GM23248 (cell line): ENCODE results near the gene CRTAC1. TPM values are rescaled to one million over a fixed set of nuclear protein-coding genes. Genes with fewer than 3 reads are reported as not detected.

ENCODE experiments used
- DNase-seq: peaks from one replicate; pipeline ENCODE4 v3.0.0-alpha.2; 2015
- H2AFZ ChIP-seq: fragments of 200-600 bp; sonication (generic); 2 replicates; pipeline ENCODE4 v1.6.1; 2016; ENCODE audit warnings: antibody characterized with exemption
- H3F3A ChIP-seq: fragments of 200-600 bp; sonication (generic); 2 replicates; pipeline ENCODE4 v1.6.1; 2016; ENCODE audit warnings: mild to moderate bottlenecking, antibody characterized with exemption, mixed run types; ENCODE audit not compliant: insufficient read depth
- H3K27ac ChIP-seq: fragments of 200-600 bp; sonication (generic); 2 replicates; pipeline ENCODE4 v1.5.1; 2016; ENCODE audit warnings: mild to moderate bottlenecking
- H3K27me3 ChIP-seq: fragments of 200-600 bp; sonication (generic); replicated peaks from 2 replicates; pipeline ENCODE4 v1.6.1; 2016; ENCODE audit warnings: mild to moderate bottlenecking; ENCODE audit not compliant: insufficient read depth
- H3K36me3 ChIP-seq: fragments of 200-600 bp; sonication (generic); 2 replicates; pipeline ENCODE4 v1.6.1; 2016; ENCODE audit warnings: low read depth, mild to moderate bottlenecking
- H3K4me1 ChIP-seq: fragments of 200-600 bp; sonication (generic); 2 replicates; pipeline ENCODE4 v1.6.1; 2016; ENCODE audit warnings: mild to moderate bottlenecking; ENCODE audit not compliant: insufficient read depth
- H3K4me2 ChIP-seq: fragments of 200-600 bp; sonication (generic); one replicate; pipeline ENCODE4 v1.6.1; 2016; ENCODE audit warnings: mild to moderate bottlenecking; ENCODE audit not compliant: unreplicated experiment
- H3K4me3 ChIP-seq: fragments of 200-600 bp; sonication (generic); 2 replicates; pipeline ENCODE4 v1.5.1; 2016; ENCODE audit warnings: mild to moderate bottlenecking
- H3K79me2 ChIP-seq: fragments of 200-600 bp; sonication (generic); 2 replicates; pipeline ENCODE4 v1.6.1; 2016; ENCODE audit warnings: mild to moderate bottlenecking; ENCODE audit not compliant: insufficient read depth
- H3K9ac ChIP-seq: fragments of 200-600 bp; sonication (generic); 2 replicates; pipeline ENCODE4 v1.6.1; 2016; ENCODE audit warnings: mild to moderate bottlenecking
- H3K9me2 ChIP-seq: fragments of 200-600 bp; sonication (generic); 2 replicates; pipeline ENCODE4 v1.6.1; 2016; ENCODE audit warnings: mixed run types, mild to moderate bottlenecking, moderate library complexity; ENCODE audit not compliant: insufficient read depth
- H3K9me3 ChIP-seq: fragments of 200-600 bp; sonication (generic); one replicate; pipeline ENCODE4 v1.6.1; 2017; ENCODE audit warnings: low read depth
- H4K20me1 ChIP-seq: fragments of 200-600 bp; sonication (generic); 2 replicates; pipeline ENCODE4 v1.6.0; 2016; ENCODE audit not compliant: insufficient read depth
- EZH2 ChIP-seq: fragments of 200-600 bp; sonication (generic); IDR thresholded peaks from 2 replicates; pipeline ENCODE4 v1.6.1; 2018; ENCODE audit warnings: antibody characterized with exemption, mild to moderate bottlenecking; ENCODE audit not compliant: insufficient read depth, poor library complexity, severe bottlenecking
- EZH2phosphoT487 ChIP-seq: fragments of 200-600 bp; sonication (generic); IDR thresholded peaks from 2 replicates; pipeline ENCODE4 v1.6.1; 2018; ENCODE audit warnings: antibody characterized with exemption, moderate library complexity, mild to moderate bottlenecking, low read depth; ENCODE audit not compliant: insufficient read depth
- WGBS, 2 experiments: methylation state at CpG; one replicate each; pipeline ENCODE4 v1.1.6; 2015 to 2017; ENCODE audit warnings: low lambda C conversion rate in 2 of 2, low coverage in 1 of 2; ENCODE audit errors: missing lambda C conversion rate in 2 of 2; 5-methylcytosine and 5-hydroxymethylcytosine counted together
- in situ Hi-C: fragments of 300-500 bp; cut with MboI; formaldehyde crosslinking; loops from 2 replicates; pipeline ENCODE4 v1.15.0; 2020
- polyA plus RNA-seq: library from polyadenylated mRNA; unstranded; fragments of >200 nt; fragmentation: Nextera tagmentation; extraction: Ambion mirVana; gene quantifications from 2 replicates; pipeline ENCODE4 v1.2.1, GENCODE V29; 2016
- total RNA-seq: library from RNA; depleted of rRNA; stranded (reverse); fragments of >200 nt; shearing (Covaris generic); gene quantifications from 2 replicates; pipeline ENCODE4 v1.2.3, GENCODE V29; 2014

The CRTAC1 gene
- total and polyA plus RNA-seq, 2 experiments from 2014 or later: not detected

DNA sequence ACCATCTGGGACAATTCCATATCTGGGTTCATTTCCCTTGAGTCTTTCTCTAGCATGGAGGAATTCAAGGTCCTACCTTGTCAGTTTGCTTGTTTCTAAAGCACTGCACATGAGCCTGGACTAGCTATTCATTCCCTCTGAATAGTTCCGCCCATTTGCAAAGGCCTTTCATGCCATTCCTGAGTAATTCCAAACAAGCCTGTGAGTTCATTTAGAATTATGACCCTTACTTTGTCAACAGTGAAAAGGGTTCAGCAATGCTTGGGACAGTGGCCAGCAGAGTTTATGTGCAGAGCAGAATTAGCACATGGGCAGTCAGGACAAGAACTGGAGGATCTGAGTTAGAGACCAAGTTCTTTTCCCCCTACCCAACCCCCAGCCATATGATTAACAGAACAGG is 27.9 kb upstream of the CRTAC1 start:
- no peak for TF ChIP-seq EZH2phosphoT487
- TF ChIP-seq EZH2: no peak
- in situ Hi-C loops: no loop called here

GRCh38 chr10:98055841-98056516 is 25.6 kb upstream of the CRTAC1 start:
- in situ Hi-C loops: no loop called here
- 23 to 26% methylated on average over 4 of the region's 4 CpGs for WGBS, 2 experiments
- Histone ChIP-seq H4K20me1 (no peaks in the 10 kb centered on the region), H3K9me2 (no peaks in the 10 kb centered on the region), H3K27ac (no peak overlapping the region), H3K9me3 (no peaks in the 10 kb centered on the region), H3K4me3 (no peak overlapping the region), H3K4me2 (no peak overlapping the region), H3K9ac (no peak overlapping the region), H3K36me3 (no peaks in the 10 kb centered on the region), H3K27me3 (no peaks in the 10 kb centered on the region), H3K4me1 (no peaks in the 10 kb centered on the region), H3F3A (no peaks in the 10 kb centered on the region), H3K79me2 (no peaks in the 10 kb centered on the region), H2AFZ (no peak overlapping the region)
- DNase-seq: no peak
- no peak for TF ChIP-seq EZH2phosphoT487
- TF ChIP-seq EZH2: no peak

More for the DNA sequence above, 27.9 kb upstream of the CRTAC1 start:
- H3K4me3 ChIP-seq: no peak overlapping the region
- no peaks in the 10 kb centered on the region for H4K20me1 ChIP-seq
- no peak overlapping the region for H3K4me2 ChIP-seq
- H3K27ac ChIP-seq: no peak overlapping the region
- H3K9me2 ChIP-seq: no peaks in the 10 kb centered on the region
- no peak overlapping the region for H3K9ac ChIP-seq
- no peak overlapping the region for H2AFZ ChIP-seq
- no peaks in the 10 kb centered on the region for H3K79me2 ChIP-seq
- no peaks in the 10 kb centered on the region for H3K36me3 ChIP-seq
- no peaks in the 10 kb centered on the region for H3K4me1 ChIP-seq
- no peaks in the 10 kb centered on the region for H3K27me3 ChIP-seq
- no peak for DNase-seq
- no peaks in the 10 kb centered on the region for H3F3A ChIP-seq
- 13 to 21% methylated on average over 1 of the region's 1 CpG for WGBS, 2 experiments
- H3K9me3 ChIP-seq: no peaks in the 10 kb centered on the region

GRCh38 chr10:98047009-98047741 is 16.8 kb upstream of the CRTAC1 start:
- in situ Hi-C loops: loop anchor here (10.0 to 25.0 kb wide), 2 partner anchors 132 to 260 kb away; no protein-coding TSS in a partner anchor
- 14 to 21% methylated on average over 7 of the region's 7 CpGs for WGBS, 2 experiments
- no peaks in the 10 kb centered on the region for H4K20me1 ChIP-seq

GRCh38 chr10:98045785-98046389 is 15.5 kb upstream of the CRTAC1 start:
- H3K4me3 ChIP-seq: no peak overlapping the region
- no peaks in the 10 kb centered on the region for H4K20me1 ChIP-seq
- 24 to 29% methylated on average over 6 of the region's 6 CpGs for WGBS, 2 experiments
- peaks cover 34% of the 10 kb centered on the region for H3K27me3 ChIP-seq
- no peaks in the 10 kb centered on the region for H3K9me2 ChIP-seq
- no peak overlapping the region for H3K4me2 ChIP-seq
- peak; percentile 68 for DNase-seq
- no peaks in the 10 kb centered on the region for H3K4me1 ChIP-seq
- no peaks in the 10 kb centered on the region for H3F3A ChIP-seq
- no peak for TF ChIP-seq EZH2phosphoT487
- no peak for TF ChIP-seq EZH2
- H2AFZ ChIP-seq: no peak overlapping the region
- H3K36me3 ChIP-seq: no peaks in the 10 kb centered on the region
- in situ Hi-C loops: loop anchor here (10.0 to 25.0 kb wide), 2 partner anchors 131 to 259 kb away; no protein-coding TSS in a partner anchor
- no peaks in the 10 kb centered on the region for H3K79me2 ChIP-seq
- no peak overlapping the region for H3K9ac ChIP-seq
- no peaks in the 10 kb centered on the region for H3K9me3 ChIP-seq
- H3K27ac ChIP-seq: no peak overlapping the region

More at GRCh38 chr10:98047009-98047741, 16.8 kb upstream of the CRTAC1 start:
- H3K27me3 ChIP-seq: peaks cover 34% of the 10 kb centered on the region
- no peak overlapping the region for H3K4me2 ChIP-seq
- H3K9me2 ChIP-seq: no peaks in the 10 kb centered on the region
- no peaks in the 10 kb centered on the region for H3K4me1 ChIP-seq
- TF ChIP-seq EZH2phosphoT487: no peak
- no peak for TF ChIP-seq EZH2
- no peak overlapping the region for H3K4me3 ChIP-seq
- no peaks in the 10 kb centered on the region for H3K79me2 ChIP-seq
- H3K9me3 ChIP-seq: no peaks in the 10 kb centered on the region
- H3F3A ChIP-seq: no peaks in the 10 kb centered on the region
- no peaks in the 10 kb centered on the region for H3K36me3 ChIP-seq
- no peak overlapping the region for H3K9ac ChIP-seq
- no peak overlapping the region for H2AFZ ChIP-seq
- no peak for DNase-seq
- no peak overlapping the region for H3K27ac ChIP-seq
